HEK293 (cell line): ENCODE results near the gene PTPRN2.

Experiments
- CTCF ChIA-PET: fragments of 350-600 bp; formaldehyde crosslinking; extraction: SDS; loops from one replicate; lab custom pipeline; 2021; ENCODE audit warnings: antibody characterized with exemption; lab: Yijun Ruan, JAX
- POLR2A ChIA-PET: fragments of 300-600 bp; formaldehyde crosslinking; extraction: SDS; loops from one replicate; lab custom pipeline; 2020; ENCODE audit warnings: antibody characterized with exemption, inconsistent platforms; lab: Yijun Ruan, JAX
- H3K27ac ChIP-seq: fragments of 200-500 bp; sonication (Bioruptor generic); 2 replicates; pipeline ENCODE4 v1.5.1; 2014; ENCODE audit warnings: low read depth, low read length, control low read depth, inconsistent platforms; ENCODE audit errors: extremely low read depth
- H3K36me3 ChIP-seq, 2 experiments: fragments of 200-500 bp in 1 of 2; sonication (Bioruptor generic) in 1 of 2; 1 replicate in 1 of 2; 2 replicates in 1 of 2; pipeline ENCODE4 v1.5.1; 2014 to 2017; ENCODE audit warnings: inconsistent platforms in 2 of 2, low read length in 2 of 2; ENCODE audit not compliant: control insufficient read depth in 2 of 2, insufficient read depth in 1 of 2
- H3K4me1 ChIP-seq: fragments of 200-500 bp; sonication (Bioruptor generic); 2 replicates; pipeline ENCODE4 v1.5.1; 2014; ENCODE audit warnings: mild to moderate bottlenecking, low read length, inconsistent platforms; ENCODE audit not compliant: control insufficient read depth, insufficient read depth
- H3K4me3 ChIP-seq: 2 replicates; pipeline ENCODE4 v1.5.1; 2011; ENCODE audit warnings: low read depth, mild to moderate bottlenecking, control low read depth, low read length, moderate library complexity
- H3K9me3 ChIP-seq: fragments of 200-500 bp; sonication (Bioruptor generic); 2 replicates; pipeline ENCODE4 v1.5.1; 2014; ENCODE audit warnings: low read depth, low read length, inconsistent platforms; ENCODE audit not compliant: control insufficient read depth, insufficient read depth
- KLF8 ChIP-seq: fragments of 450-650 bp; formaldehyde crosslinking; IDR thresholded peaks from 2 replicates; pipeline ENCODE4 v1.5.1; 2016; ENCODE audit warnings: missing biosample characterization, missing genetic modification characterization
- MYNN ChIP-seq: fragments of 450-650 bp; formaldehyde crosslinking; IDR thresholded peaks from 2 replicates; pipeline ENCODE4 v1.5.1; 2016; ENCODE audit warnings: missing biosample characterization, missing genetic modification characterization, borderline replicate concordance
- REPIN1 ChIP-seq: fragments of 450-650 bp; formaldehyde crosslinking; IDR thresholded peaks from 2 replicates; pipeline ENCODE4 v1.5.1; 2017; ENCODE audit warnings: missing biosample characterization, missing genetic modification characterization, low read depth
- SCRT2 ChIP-seq: fragments of 450-650 bp; formaldehyde crosslinking; IDR thresholded peaks from 2 replicates; pipeline ENCODE4 v1.5.1; 2016; ENCODE audit warnings: missing biosample characterization, missing genetic modification characterization
- SETDB1 ChIP-seq: IDR thresholded peaks from one replicate; pipeline ENCODE4 v1.6.1; 2017; ENCODE audit warnings: mild to moderate bottlenecking, low read length, moderate library complexity, mixed read lengths; ENCODE audit not compliant: insufficient read length
- SP3 ChIP-seq: fragments of 450-650 bp; formaldehyde crosslinking; IDR thresholded peaks from 2 replicates; pipeline ENCODE4 v1.5.1; 2016; ENCODE audit warnings: missing biosample characterization, missing genetic modification characterization
- ZBTB48 ChIP-seq: fragments of 450-650 bp; formaldehyde crosslinking; IDR thresholded peaks from 2 replicates; pipeline ENCODE4 v1.5.1; 2016; ENCODE audit warnings: missing biosample characterization, missing genetic modification characterization
- ZFP41 ChIP-seq: fragments of 450-650 bp; formaldehyde crosslinking; IDR thresholded peaks from 2 replicates; pipeline ENCODE4 v1.5.1; 2016; ENCODE audit warnings: missing biosample characterization, missing genetic modification characterization, borderline replicate concordance
- ZNF121 ChIP-seq: fragments of 450-650 bp; formaldehyde crosslinking; IDR thresholded peaks from 2 replicates; pipeline ENCODE4 v1.5.1; 2016; ENCODE audit warnings: missing biosample characterization, missing genetic modification characterization
- ZNF19 ChIP-seq: fragments of 450-650 bp; formaldehyde crosslinking; IDR thresholded peaks from 2 replicates; pipeline ENCODE4; 2016; ENCODE audit warnings: missing biosample characterization, missing genetic modification characterization, low read depth
- ZNF2 ChIP-seq: fragments of 450-650 bp; formaldehyde crosslinking; IDR thresholded peaks from 2 replicates; pipeline ENCODE4 v1.5.1; 2016; ENCODE audit warnings: missing biosample characterization, missing genetic modification characterization
- ZNF302 ChIP-seq: fragments of 450-650 bp; formaldehyde crosslinking; IDR thresholded peaks from 2 replicates; pipeline ENCODE4 v1.5.1; 2016; ENCODE audit warnings: missing biosample characterization, missing genetic modification characterization, low read depth
- ZNF521 ChIP-seq: fragments of 450-650 bp; formaldehyde crosslinking; IDR thresholded peaks from 2 replicates; pipeline ENCODE4 v1.5.1; 2017; ENCODE audit warnings: missing biosample characterization, mild to moderate bottlenecking, missing genetic modification characterization
- ZNF571 ChIP-seq: fragments of 450-650 bp; formaldehyde crosslinking; IDR thresholded peaks from 2 replicates; pipeline ENCODE4 v1.5.0; 2017; ENCODE audit warnings: missing biosample characterization, missing genetic modification characterization
- ZNF585B ChIP-seq: fragments of 450-650 bp; formaldehyde crosslinking; IDR thresholded peaks from 2 replicates; pipeline ENCODE4 v1.5.1; 2016; ENCODE audit warnings: missing biosample characterization, missing genetic modification characterization
- ZNF623 ChIP-seq: fragments of 450-650 bp; formaldehyde crosslinking; IDR thresholded peaks from 2 replicates; pipeline ENCODE4 v1.5.1; 2016; ENCODE audit warnings: missing biosample characterization, missing genetic modification characterization
- ZNF670 ChIP-seq: fragments of 450-650 bp; formaldehyde crosslinking; IDR thresholded peaks from 2 replicates; pipeline ENCODE4 v1.5.1; 2016; ENCODE audit warnings: missing biosample characterization, missing genetic modification characterization, low read depth
- ZNF768 ChIP-seq: fragments of 450-650 bp; formaldehyde crosslinking; IDR thresholded peaks from 2 replicates; pipeline ENCODE4 v1.5.1; 2018; ENCODE audit warnings: missing biosample characterization, mild to moderate bottlenecking, missing genetic modification characterization
- ZNF830 ChIP-seq: fragments of 450-650 bp; IDR thresholded peaks from 2 replicates; pipeline ENCODE4 v1.5.0; 2018; ENCODE audit warnings: missing biosample characterization, missing genetic modification characterization, low read depth, mild to moderate bottlenecking, moderate library complexity
- ZSCAN16 ChIP-seq: fragments of 450-650 bp; formaldehyde crosslinking; IDR thresholded peaks from 2 replicates; pipeline ENCODE4 v1.5.1; 2016; ENCODE audit warnings: missing biosample characterization, missing genetic modification characterization
- TF ChIP-seq, protein P1 (sequence below): fragments of 450-650 bp; formaldehyde crosslinking; IDR thresholded peaks from 2 replicates; pipeline ENCODE4 v1.5.1; 2016; ENCODE audit warnings: missing biosample characterization, missing genetic modification characterization
- TF ChIP-seq, protein P2 (sequence below): fragments of 450-650 bp; formaldehyde crosslinking; IDR thresholded peaks from 2 replicates; pipeline ENCODE4 v1.5.1; 2016; ENCODE audit warnings: missing biosample characterization, missing genetic modification characterization
- TF ChIP-seq, protein P3 (sequence below): fragments of 450-650 bp; formaldehyde crosslinking; conservative IDR thresholded peaks from 2 replicates; pipeline ENCODE4 v1.5.1; 2016; ENCODE audit warnings: low read depth, missing biosample characterization, missing genetic modification characterization

The PTPRN2 gene

DNA sequence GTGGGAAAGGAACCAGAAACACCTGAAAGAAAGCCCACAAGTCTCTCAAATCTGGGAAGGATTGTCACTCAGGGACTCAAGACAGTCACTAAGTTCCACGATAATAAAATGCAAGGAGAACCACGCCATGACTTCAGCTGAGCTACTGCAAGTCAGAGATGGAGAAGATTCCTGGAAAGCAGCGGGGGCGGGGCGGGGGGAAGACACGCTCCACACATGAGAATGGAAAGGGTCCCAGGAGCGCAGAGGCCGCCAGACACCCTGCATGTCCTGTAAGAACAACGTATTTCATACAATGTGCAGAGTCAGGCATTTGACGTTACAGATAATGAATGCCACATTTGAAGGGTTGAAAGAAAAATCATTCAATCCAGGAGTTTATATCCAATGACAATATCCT lies 448.1 kb downstream of the PTPRN2 start:
- H3K36me3 ChIP-seq: no peaks in the 10 kb centered on the region
- no peak overlapping the region for H3K4me3 ChIP-seq
- no peak overlapping the region for H3K27ac ChIP-seq
- TF ChIP-seq ZNF302 (tag by site-specific recombination) (no peak), SCRT2 (tag by site-specific recombination) (no peak), ZNF521 (no peak), ZNF623 (tag by site-specific recombination) (no peak), ZNF571 (tag by site-specific recombination) (no peak), ZNF670 (tag by site-specific recombination) (no peak), ZNF768 (tag by site-specific recombination) (no peak), SP3 (tag by site-specific recombination) (no peak), SETDB1 (no peak), ZFP41 (tag by site-specific recombination) (no peak), MYNN (tag by site-specific recombination) (no peak), ZNF2 (tag by site-specific recombination) (no peak), ZNF585B (tag by site-specific recombination) (no peak), REPIN1 (tag by site-specific recombination) (no peak), ZNF121 (tag by site-specific recombination) (no peak), ZSCAN16 (tag by site-specific recombination) (no peak)
- TF ChIP-seq, protein P1, sequence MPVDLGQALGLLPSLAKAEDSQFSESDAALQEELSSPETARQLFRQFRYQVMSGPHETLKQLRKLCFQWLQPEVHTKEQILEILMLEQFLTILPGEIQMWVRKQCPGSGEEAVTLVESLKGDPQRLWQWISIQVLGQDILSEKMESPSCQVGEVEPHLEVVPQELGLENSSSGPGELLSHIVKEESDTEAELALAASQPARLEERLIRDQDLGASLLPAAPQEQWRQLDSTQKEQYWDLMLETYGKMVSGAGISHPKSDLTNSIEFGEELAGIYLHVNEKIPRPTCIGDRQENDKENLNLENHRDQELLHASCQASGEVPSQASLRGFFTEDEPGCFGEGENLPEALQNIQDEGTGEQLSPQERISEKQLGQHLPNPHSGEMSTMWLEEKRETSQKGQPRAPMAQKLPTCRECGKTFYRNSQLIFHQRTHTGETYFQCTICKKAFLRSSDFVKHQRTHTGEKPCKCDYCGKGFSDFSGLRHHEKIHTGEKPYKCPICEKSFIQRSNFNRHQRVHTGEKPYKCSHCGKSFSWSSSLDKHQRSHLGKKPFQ (tag by site-specific recombination): no peak
- TF ChIP-seq, protein P2, sequence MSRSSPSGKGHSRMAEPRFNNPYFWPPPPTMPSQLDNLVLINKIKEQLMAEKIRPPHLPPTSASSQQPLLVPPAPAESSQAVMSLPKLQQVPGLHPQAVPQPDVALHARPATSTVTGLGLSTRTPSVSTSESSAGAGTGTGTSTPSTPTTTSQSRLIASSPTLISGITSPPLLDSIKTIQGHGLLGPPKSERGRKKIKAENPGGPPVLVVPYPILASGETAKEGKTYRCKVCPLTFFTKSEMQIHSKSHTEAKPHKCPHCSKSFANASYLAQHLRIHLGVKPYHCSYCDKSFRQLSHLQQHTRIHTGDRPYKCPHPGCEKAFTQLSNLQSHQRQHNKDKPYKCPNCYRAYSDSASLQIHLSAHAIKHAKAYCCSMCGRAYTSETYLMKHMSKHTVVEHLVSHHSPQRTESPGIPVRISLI (tag by site-specific recombination): no peak
- TF ChIP-seq, all 188 proteins: peak for 0
- Histone ChIP-seq H3K9me3 (no peaks in the 10 kb centered on the region), H3K4me1 (no peaks in the 10 kb centered on the region)
- POLR2A ChIA-PET: no interaction called here
- CTCF ChIA-PET: no interaction called here

DNA sequence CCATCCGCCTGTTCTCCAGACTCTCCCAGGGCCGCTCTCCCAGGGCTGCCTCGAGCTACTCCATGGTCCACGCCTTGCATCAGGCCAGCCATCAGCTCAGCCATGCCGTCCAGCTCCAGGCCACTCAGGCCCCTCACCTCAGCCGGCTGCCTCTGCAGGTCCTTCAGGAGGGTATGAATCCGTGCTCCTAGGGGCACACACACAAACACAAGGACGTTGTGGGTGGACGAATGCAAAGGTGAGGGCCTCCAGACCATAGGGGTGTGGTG lies 449.4 kb downstream of the PTPRN2 start:
- ChIA-PET CTCF (no interaction called here), POLR2A (no interaction called here)
- no peaks in the 10 kb centered on the region for H3K36me3 ChIP-seq
- no peaks in the 10 kb centered on the region for H3K4me1 ChIP-seq
- no peak overlapping the region for H3K4me3 ChIP-seq
- no peaks in the 10 kb centered on the region for H3K9me3 ChIP-seq
- H3K27ac ChIP-seq: no peak overlapping the region
- TF ChIP-seq ZNF19: no peak
- TF ChIP-seq ZBTB48 (tag by site-specific recombination): no peak
- TF ChIP-seq, all 188 proteins: peak for 0

DNA sequence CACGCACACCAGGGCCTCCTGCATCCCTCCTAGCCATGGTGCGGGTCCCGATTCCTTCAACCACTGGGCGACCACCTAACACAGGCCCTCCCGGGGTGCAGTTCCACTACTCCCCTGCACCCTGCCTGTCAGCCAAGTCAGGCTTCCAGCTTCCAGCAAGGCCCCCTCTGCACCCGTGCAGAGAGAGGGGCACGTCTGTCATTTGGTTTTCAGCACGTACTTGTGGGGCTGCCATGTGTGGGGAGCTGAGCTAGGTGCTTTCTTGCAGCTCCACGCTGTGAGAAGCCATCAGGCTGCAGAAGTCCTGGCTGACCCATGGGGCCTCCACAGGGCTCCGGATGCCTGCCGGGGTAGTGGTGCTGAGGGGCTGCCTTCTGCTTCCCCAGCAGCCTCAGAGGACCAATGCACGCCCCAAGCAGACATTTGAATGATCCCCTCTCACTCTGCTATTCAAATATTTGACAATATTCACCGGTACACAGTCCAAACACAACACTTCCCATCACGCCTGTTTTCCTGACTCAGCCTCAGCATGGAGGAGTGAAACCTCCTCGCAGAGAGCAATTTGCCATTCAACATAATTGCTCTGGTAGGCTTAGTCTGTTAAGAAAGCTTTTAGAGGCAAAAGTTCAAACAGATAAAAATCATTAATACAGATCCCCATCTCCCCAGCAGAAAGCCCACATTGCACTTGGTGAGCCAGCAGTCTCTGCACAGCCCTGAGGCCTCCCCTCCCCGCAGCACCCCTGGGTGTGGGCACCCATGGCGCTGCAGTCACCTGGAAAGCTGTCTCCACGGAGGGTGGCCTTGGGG lies 449.9 kb downstream of the PTPRN2 start:
- H3K36me3 ChIP-seq: no peaks in the 10 kb centered on the region
- ChIA-PET CTCF (no interaction called here), POLR2A (no interaction called here)
- H3K27ac ChIP-seq: no peak overlapping the region
- no peaks in the 10 kb centered on the region for H3K9me3 ChIP-seq
- no peaks in the 10 kb centered on the region for H3K4me1 ChIP-seq
- H3K4me3 ChIP-seq: no peak overlapping the region
- TF ChIP-seq ZNF830 (tag by site-specific recombination) (no peak), KLF8 (tag by site-specific recombination) (no peak)
- TF ChIP-seq, protein P3, sequence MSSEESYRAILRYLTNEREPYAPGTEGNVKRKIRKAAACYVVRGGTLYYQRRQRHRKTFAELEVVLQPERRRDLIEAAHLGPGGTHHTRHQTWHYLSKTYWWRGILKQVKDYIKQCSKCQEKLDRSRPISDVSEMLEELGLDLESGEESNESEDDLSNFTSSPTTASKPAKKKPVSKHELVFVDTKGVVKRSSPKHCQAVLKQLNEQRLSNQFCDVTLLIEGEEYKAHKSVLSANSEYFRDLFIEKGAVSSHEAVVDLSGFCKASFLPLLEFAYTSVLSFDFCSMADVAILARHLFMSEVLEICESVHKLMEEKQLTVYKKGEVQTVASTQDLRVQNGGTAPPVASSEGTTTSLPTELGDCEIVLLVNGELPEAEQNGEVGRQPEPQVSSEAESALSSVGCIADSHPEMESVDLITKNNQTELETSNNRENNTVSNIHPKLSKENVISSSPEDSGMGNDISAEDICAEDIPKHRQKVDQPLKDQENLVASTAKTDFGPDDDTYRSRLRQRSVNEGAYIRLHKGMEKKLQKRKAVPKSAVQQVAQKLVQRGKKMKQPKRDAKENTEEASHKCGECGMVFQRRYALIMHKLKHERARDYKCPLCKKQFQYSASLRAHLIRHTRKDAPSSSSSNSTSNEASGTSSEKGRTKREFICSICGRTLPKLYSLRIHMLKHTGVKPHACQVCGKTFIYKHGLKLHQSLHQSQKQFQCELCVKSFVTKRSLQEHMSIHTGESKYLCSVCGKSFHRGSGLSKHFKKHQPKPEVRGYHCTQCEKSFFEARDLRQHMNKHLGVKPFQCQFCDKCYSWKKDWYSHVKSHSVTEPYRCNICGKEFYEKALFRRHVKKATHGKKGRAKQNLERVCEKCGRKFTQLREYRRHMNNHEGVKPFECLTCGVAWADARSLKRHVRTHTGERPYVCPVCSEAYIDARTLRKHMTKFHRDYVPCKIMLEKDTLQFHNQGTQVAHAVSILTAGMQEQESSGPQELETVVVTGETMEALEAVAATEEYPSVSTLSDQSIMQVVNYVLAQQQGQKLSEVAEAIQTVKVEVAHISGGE: no peak
